Activated CD8-positive, alpha-beta memory T cell treated with anti-CD3 and anti-CD28 coated beads for 48 hours (primary cell): ENCODE data around the gene GPR171.
A peak's percentile ranks its signal among the peaks of the same experiment; 100 is the strongest.
"Not testable (repeated sequence)": the region's sequence is repeated elsewhere in the genome, so short reads cannot be mapped to it uniquely, and the experiment has no call there.

Experiments used
- DNase-seq, 3 experiments: peaks; one replicate each; pipeline ENCODE4 v3.0.0-alpha.2; 2020; ENCODE audit warnings: low read depth in 2 of 3, low spot score in 2 of 3

GPR171 gene, protein sequence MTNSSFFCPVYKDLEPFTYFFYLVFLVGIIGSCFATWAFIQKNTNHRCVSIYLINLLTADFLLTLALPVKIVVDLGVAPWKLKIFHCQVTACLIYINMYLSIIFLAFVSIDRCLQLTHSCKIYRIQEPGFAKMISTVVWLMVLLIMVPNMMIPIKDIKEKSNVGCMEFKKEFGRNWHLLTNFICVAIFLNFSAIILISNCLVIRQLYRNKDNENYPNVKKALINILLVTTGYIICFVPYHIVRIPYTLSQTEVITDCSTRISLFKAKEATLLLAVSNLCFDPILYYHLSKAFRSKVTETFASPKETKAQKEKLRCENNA

GRCh38 chr3:151203051-151203420 is at the start of gene GPR171:
GPR171 (minus strand) TSS chr3:151203216; CDS start chr3:151199386, 3,830 bp downstream.
- DNase-seq = peak in 1 of 3 experiments; percentile 49

- no peak for DNase-seq
Observed at GRCh38 chr3:151248772-151249337, 45.8 kb upstream of the GPR171 start.

GRCh38 chr3:151242006-151242405 is 39.0 kb upstream of the GPR171 start:
- not testable (repeated sequence) for DNase-seq

DNA sequence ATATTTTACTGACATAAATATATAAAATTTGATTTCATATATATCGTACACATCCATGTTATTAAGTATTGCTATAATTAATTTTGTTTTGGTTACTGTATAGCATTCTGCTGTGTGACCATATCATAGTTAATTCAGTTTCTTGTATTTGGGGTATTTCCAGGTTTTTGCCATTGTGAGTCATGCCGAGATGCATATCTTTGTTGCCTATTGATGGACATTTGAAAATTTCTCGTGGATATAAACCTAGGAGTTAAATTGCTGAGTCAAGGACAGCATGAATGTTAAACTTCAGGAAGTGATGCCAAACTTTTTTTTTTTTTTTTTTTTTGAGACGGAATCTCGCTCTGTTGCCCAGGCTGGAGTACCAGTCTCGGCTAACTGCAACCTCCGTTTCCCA is 33.7 kb upstream of the GPR171 start:
- no peak for DNase-seq

GRCh38 chr3:151236316-151236715 is 33.3 kb upstream of the GPR171 start:
- no peak for DNase-seq

DNA sequence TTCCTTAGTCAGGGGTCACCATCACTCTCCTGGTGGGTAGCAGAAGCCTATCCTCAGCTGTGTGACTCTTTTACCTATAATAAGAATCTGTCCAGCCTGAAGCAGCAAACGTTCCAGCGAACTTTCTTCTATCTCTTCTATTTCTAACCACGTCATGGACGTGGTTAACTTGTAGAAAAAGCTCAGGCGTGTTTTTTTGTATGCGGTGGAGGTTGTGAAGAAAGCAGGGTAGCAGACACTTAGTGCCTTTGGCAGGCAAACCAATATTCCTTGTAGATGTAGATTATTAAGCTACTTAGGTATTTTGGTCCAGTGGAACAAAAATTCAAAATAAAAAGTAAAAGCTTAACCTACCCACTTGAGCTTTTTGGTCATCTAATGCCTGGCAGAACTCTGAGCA is 31.8 kb upstream of the GPR171 start:
- DNase-seq = no peak

GRCh38 chr3:151232991-151233390 is 30.0 kb upstream of the GPR171 start:
- DNase-seq = no peak

GRCh38 chr3:151232403-151232802 is 29.4 kb upstream of the GPR171 start:
- not testable (repeated sequence) for DNase-seq

DNA sequence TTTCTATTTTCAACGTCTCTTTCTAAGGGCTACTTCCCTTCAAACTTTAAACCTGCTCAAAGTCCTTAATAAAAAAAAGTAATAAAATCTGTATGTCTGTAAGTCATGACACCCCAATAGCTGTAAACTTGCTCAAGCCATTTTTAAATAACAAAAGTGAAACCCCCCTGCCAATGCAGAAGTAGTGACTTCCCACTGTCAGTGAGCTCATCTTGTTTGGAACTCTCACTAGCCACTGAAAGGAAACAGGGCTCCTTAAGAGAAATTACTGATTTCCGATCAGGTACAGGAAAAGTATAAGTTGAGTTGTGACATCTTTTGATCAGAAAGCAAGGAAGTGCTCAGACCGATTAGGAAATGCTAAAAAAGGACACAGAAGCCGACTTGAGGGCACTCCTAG is 27.6 kb upstream of the GPR171 start:
- DNase-seq = no peak

DNA sequence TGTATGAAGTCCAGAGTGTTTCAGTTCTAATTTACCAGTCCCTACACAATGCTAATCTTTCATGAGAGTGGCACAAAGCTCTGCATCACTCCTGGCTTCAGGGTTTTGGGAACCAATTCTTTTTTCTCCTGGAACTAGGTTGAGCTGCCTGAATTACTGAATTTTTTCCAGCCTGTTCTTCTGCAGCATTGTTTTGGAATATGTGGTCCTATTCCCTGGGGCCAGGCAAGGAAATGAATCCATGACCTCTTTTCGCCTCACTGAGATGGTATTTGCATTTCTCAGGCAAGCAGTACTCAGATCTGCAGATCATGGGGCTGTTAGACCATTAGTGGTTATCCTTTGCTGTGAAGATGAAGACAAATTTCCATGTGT is 25.6 kb upstream of the GPR171 start:
- no peak for DNase-seq

DNA sequence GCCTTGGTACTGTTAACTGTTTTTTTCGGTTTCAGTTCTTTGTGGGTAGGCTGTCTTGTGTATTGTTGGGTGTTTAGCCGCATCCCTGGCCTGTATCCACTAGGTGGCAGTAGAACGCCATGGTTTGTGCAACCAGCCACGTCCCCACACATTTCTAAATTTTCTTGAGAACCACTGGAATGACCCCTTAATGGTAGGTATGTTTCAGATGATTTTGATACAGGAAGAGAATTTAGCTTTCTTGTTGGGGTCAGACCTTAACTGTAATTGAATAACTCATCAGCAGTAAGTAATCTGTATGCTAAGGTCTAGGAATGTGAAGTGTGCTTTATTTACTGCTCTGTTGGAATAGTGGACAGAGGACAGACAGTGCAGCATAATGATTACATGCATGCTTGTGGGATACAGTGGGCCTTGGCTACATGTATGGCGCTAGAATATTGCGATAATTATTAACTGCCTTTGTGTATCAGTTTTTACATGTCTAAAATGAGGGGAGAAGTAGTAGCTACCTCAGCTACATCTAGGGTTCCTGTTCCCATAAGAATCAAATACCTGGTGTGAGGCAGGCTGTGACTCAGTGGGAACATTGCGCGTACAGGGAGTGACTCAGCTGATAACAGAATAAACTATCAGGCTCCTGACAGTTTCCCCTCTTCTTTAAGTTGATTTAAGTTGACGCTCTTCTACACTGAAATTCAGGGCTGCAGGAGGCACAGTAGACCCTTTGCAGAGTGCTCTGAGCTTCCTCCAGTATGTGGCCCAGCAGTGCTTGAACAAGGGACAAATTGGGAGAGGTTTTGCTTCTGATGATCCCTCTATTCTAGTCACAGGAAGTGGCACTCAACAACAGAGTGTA is 25.0 kb upstream of the GPR171 start:
- peak in 2 of 3 experiments; percentile 52 to 71 for DNase-seq

DNA sequence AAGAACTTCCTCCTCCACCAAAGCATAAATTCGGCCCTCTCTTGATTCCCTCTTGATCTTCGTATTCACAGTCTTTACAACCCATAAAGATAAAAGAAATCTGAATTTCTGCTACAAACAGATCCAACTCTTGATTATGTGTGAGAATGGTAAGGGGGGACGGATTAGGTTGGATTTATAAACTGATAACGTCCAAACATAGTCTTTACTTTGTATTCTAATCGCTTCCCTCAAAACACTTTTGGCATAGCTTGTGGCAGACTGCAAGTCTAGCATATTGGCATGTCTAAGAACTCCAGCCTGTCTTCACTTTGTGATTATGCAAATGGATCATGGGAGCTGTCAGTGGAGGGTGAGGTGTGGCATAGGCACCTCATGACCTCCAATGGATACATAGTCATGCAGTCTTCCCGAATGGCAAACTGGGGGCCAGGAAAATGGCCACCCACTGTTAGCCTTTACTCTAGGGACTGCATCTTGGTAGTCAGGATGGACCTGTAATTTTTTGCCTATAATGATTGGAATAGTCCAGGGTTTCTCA is 24.3 kb upstream of the GPR171 start:
- DNase-seq = no peak

DNA sequence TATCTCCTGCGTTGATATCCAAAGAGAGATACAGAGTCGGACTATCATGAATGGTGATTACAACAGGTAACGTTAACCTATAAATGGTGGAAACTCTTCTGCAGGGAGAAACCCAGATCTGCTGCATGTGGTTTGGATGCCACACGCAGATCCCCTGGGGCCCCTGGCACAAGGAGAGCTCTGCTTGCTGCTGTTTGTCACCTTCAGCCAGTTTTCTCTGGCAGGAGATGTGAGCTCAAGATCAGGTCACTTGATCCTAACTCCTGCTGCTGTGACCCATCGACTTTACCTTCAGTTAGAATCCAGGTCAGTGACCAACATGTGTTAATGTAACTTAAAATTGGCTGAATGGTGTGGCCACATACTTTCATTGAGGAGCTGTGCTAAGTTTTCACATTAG is 23.8 kb upstream of the GPR171 start:
- DNase-seq = no peak

GRCh38 chr3:151226088-151226563 is 23.1 kb upstream of the GPR171 start:
- DNase-seq = no peak

GRCh38 chr3:151225040-151225975 is 22.3 kb upstream of the GPR171 start:
- DNase-seq = no peak

- DNase-seq = no peak
Observed at GRCh38 chr3:151224268-151224866, 21.4 kb upstream of the GPR171 start.

DNA sequence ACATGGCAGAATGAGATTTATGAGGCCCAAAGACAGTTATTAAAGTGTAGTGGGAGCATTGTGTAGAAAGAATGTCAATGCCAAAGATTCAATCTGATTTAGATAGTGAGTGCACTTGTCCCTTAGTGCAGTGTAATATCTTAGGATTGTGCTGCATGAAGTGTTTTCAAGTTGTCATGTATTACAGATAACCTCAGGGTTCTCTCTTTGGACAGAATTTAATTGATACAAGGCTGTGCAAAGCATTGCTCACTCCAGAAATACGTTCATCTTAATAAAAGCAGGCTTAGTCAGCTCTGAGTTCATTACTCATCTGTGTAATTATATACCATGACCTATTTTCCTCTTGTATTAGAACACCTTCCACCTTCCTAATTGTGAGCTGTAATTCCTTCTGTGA is 16.0 kb upstream of the GPR171 start:
- DNase-seq = no peak

DNA sequence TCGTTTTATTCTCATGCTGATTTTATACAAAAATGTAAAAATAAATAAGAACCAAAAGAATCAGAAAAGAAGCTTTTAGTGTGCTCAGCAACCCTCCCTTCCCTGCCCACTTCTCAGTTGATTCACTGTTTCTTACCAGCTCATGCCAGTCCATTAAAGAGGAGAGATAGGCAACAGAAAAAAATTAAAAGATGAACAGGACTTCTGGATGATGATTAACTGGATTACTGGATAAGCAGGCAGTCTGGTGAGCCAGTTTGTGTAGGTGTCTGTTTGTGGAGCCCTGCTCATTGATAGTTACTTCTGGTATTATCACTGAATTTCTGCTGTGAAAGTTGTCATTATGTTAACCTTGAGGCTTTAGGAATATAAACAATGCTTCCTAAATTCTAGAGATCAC is 15.1 kb upstream of the GPR171 start:
- no peak for DNase-seq

DNA sequence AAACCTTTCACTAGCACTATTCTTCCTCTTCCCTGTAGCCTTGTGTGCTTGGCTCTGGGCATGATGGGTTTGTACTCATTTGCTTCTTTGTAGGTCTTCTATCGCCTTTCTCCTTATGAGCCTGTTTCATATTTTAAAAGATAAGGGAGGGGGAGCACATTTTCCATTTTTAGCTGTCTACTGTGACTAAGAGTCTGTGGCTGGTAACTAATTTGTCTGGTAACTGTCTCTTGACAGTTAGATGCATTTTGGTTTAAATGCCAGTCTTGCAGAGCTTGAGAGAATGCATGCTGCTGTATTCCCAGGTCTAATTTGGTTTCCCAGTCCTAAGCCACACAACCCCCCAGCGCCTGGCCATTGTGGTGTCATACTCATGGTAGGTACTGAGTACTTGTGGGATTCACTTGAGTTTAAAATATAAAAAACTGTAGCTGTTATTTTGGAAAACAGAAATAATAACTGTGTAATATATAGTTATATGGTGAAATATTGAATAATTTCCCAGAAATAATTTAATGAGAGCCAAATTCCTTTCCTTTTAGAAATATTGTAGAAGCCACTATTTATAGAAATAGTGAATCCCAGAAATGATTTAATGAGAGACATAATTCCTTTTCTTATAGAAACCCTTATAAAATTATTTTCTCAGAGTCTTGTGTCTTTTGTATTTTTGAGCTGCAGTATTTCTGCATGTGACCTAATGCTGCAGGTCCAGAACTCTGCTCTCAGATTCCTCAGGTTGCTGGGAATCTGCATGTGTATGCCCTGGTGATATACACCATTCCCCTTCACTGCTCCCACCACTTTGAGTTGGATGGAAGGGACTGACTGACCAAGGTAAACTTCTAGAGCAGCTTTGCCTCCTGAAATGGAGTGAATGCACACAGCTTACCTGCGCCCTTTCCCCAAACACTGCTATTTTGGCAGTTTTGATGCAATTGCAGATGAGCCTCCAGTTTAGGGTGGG is 13.9 kb upstream of the GPR171 start:
- no peak for DNase-seq
